Spleen (tissue), 11 donors: ENCODE measurements around the gene DAB2IP. TPM values are rescaled to one million over a fixed set of nuclear protein-coding genes. Genes with fewer than 3 reads are reported as not detected.
A peak's percentile ranks its signal among the peaks of the same experiment; 100 is the strongest.

Source experiments
- DNase-seq: peaks from one replicate; pipeline ENCODE4 v3.0.0-alpha.2; 2020
- H3K27ac ChIP-seq, 8 donors: fragments of 200-600 bp; sonication (generic) in 7 of 8; 1 replicate in 4 of 8; 2 replicates in 4 of 8; pipeline versions ENCODE4 v1.5.0 to v1.8.0; 2016 to 2021; ENCODE audit warnings: inconsistent platforms in 4 of 8, mild to moderate bottlenecking in 4 of 8, moderate library complexity in 1 of 8
- H3K27me3 ChIP-seq, 7 donors: fragments of 200-600 bp; sonication (generic) in 6 of 7; replicated peaks in 1 of 7; 1 replicate in 4 of 7; 2 replicates in 3 of 7; pipeline versions ENCODE4 v1.5.0 to v1.8.0; 2016 to 2021; ENCODE audit warnings: inconsistent platforms in 3 of 7, mild to moderate bottlenecking in 1 of 7
- H3K36me3 ChIP-seq, 6 donors: fragments of 200-600 bp; sonication (generic) in 5 of 6; 1 replicate in 4 of 6; 2 replicates in 2 of 6; pipeline versions ENCODE4 v1.5.0 to v1.8.0; 2016 to 2021; ENCODE audit warnings: inconsistent platforms in 2 of 6
- H3K4me1 ChIP-seq, 6 donors: fragments of 200-600 bp; sonication (generic) in 5 of 6; 1 replicate in 3 of 6; 2 replicates in 3 of 6; pipeline versions ENCODE4 v1.5.0 to v1.8.0; 2016 to 2021; ENCODE audit warnings: inconsistent platforms in 3 of 6
- H3K4me3 ChIP-seq, 8 donors: fragments of 200-600 bp; sonication (generic) in 7 of 8; 1 replicate in 4 of 8; 2 replicates in 4 of 8; pipeline versions ENCODE4 v1.5.0 to v1.8.0; 2016 to 2021; ENCODE audit warnings: inconsistent platforms in 4 of 8, mild to moderate bottlenecking in 4 of 8, moderate library complexity in 2 of 8
- H3K9me3 ChIP-seq, 8 donors: fragments of 200-600 bp; sonication (generic) in 7 of 8; 1 replicate in 4 of 8; 2 replicates in 4 of 8; pipeline versions ENCODE4 v1.5.0 to v1.8.0; 2016 to 2021; ENCODE audit warnings: inconsistent platforms in 4 of 8
- CTCF ChIP-seq, 11 experiments: fragments of 200-600 bp in 7 of 11; fragments of 450-650 bp in 4 of 11; sonication (generic) in 4 of 11; IDR thresholded peaks in 8 of 11; conservative IDR thresholded peaks in 3 of 11; 1 replicate in 7 of 11; 2 replicates in 4 of 11; pipeline versions ENCODE4 v1.4.0 to v1.8.0; 2016 to 2021; ENCODE audit warnings: antibody characterized with exemption in 11 of 11, inconsistent platforms in 4 of 11, mild to moderate bottlenecking in 1 of 11
- POLR2A ChIP-seq, 3 donors: fragments of 450-650 bp; IDR thresholded peaks; one replicate each; pipeline ENCODE4 v1.5.1; 2017; ENCODE audit warnings: antibody characterized with exemption in 3 of 3, mild to moderate bottlenecking in 1 of 3
- POLR2AphosphoS5 ChIP-seq, 3 donors: sonication (generic); formaldehyde crosslinking; IDR thresholded peaks; one replicate each; pipeline ENCODE4 v1.5.1; 2017; ENCODE audit warnings: antibody characterized with exemption in 3 of 3
- WGBS, 5 donors: extraction: QIAGEN DNeasy Blood & Tissue Kit in 3 of 5; methylation state at CpG; one replicate each; pipeline versions ENCODE4 v1.1.5 to v1.1.7; 2013 to 2018; 5-methylcytosine and 5-hydroxymethylcytosine counted together
- intact Hi-C: fragments of 100-400 bp; cut with DNase I; formaldehyde crosslinking; loops from one replicate; pipeline ENCODE4 v1.15.0; 2023; ENCODE audit warnings: low total_unique reads
- polyA plus RNA-seq, 3 donors: library from polyadenylated mRNA; stranded (reverse); fragments of 200-250 nt; gene quantifications; one replicate each; pipeline ENCODE4 v1.2.1, GENCODE V29; 2013
- total RNA-seq, 7 donors: library from RNA; depleted of rRNA in 3 of 7; stranded (reverse); fragments of >200 nt in 3 of 7; fragmentation: NEBNext Ultra II Directional in 4 of 7; extraction: Animal tissue kit (Norgen Biotek cat#: 25700) in 4 of 7; gene quantifications; one replicate each; pipeline versions ENCODE4 v1.1.0 to v1.2.1, GENCODE V29; 2016 to 2021
- donor health status: healthy with polysubstance abuse.
- donor health status: DM: no; HTN: no; CAD: no; lungs with moderate emphysema.
- donor health status: DM: no; HTN: no; CAD: no.
- donor health status: Bipolar disorder and iron deficiency.
- donor health status: healthy.
- donor health status: DM: no; HTN: no; CAD: no.
- donor health status: DM: yes; HTN: yes; CAD: no.

Gene DAB2IP
- total and polyA plus RNA-seq, 10 donors = 5.0 to 83.0 (median 38.1) TPM

- H3K4me3 ChIP-seq = no peak overlapping the region
- H3K27ac ChIP-seq = no peak overlapping the region
- H3K9me3 ChIP-seq = no peaks in the 10 kb centered on the region
- DNase-seq = no peak
- 76 to 100% (median 87%) methylated on average over 1 of the region's 1 CpG for WGBS, 5 donors
- H3K36me3 ChIP-seq = peaks cover 0 to 3% (median 0%) of the 10 kb centered on the region in 6 donors
- H3K4me1 ChIP-seq = peaks cover 0 to 12% (median 0%) of the 10 kb centered on the region in 6 donors
- TF ChIP-seq CTCF (IDR thresholded peaks at IDR 0.05 in 8 of 11, conservative IDR thresholded peaks at IDR 0.05 in 3 of 11) = no peak
- no peak for TF ChIP-seq POLR2AphosphoS5 (IDR thresholded peaks at IDR 0.05)
- no peak for TF ChIP-seq POLR2A (IDR thresholded peaks at IDR 0.05)
- H3K27me3 ChIP-seq = peaks cover 0 to 17% (median 0%) of the 10 kb centered on the region in 7 donors
- intact Hi-C loops = loop anchor here (10.0 kb wide), 1 partner anchor 139 kb away; no protein-coding TSS in a partner anchor
Observed at GRCh38 chr9:121683652-121684051, 32.2 kb downstream of the DAB2IP start.

- Histone ChIP-seq H3K4me1 (peaks cover 0 to 12% (median 0%) of the 10 kb centered on the region in 6 donors), H3K27me3 (peaks cover 0 to 17% (median 0%) of the 10 kb centered on the region in 7 donors), H3K4me3 (no peak overlapping the region), H3K27ac (no peak overlapping the region), H3K9me3 (no peaks in the 10 kb centered on the region), H3K36me3 (no peaks in the 10 kb centered on the region)
- peak; percentile 78 for DNase-seq
- 62 to 74% (median 63%) methylated on average over 17 to 19 of the region's 19 CpGs for WGBS, 5 donors
- intact Hi-C loops = loop anchor here (10.0 kb wide), 1 partner anchor 140 kb away; no protein-coding TSS in a partner anchor
- TF ChIP-seq CTCF (IDR thresholded peaks at IDR 0.05 in 8 of 11, conservative IDR thresholded peaks at IDR 0.05 in 3 of 11) (peak; percentile 17 to 79 (median 57)), POLR2AphosphoS5 (IDR thresholded peaks at IDR 0.05) (no peak), POLR2A (IDR thresholded peaks at IDR 0.05) (no peak)
Observed at GRCh38 chr9:121684381-121685145, 33.1 kb downstream of the DAB2IP start.

GRCh38 chr9:121685146-121685794, 33.8 kb downstream of the DAB2IP start:
- TF ChIP-seq POLR2AphosphoS5 (IDR thresholded peaks at IDR 0.05) = no peak
- TF ChIP-seq CTCF (IDR thresholded peaks at IDR 0.05 in 8 of 11, conservative IDR thresholded peaks at IDR 0.05 in 3 of 11) = no peak
- no peak for TF ChIP-seq POLR2A (IDR thresholded peaks at IDR 0.05)

More at GRCh38 chr9:121685146-121685794, 33.8 kb downstream of the DAB2IP start:
- intact Hi-C loops = loop anchor here (10.0 kb wide), 1 partner anchor 140 kb away; no protein-coding TSS in a partner anchor
- H3K4me1 ChIP-seq = peaks cover 0 to 12% (median 0%) of the 10 kb centered on the region in 6 donors
- peaks cover 0 to 17% (median 0%) of the 10 kb centered on the region in 7 donors for H3K27me3 ChIP-seq
- peak; percentile 52 for DNase-seq
- 79 to 91% (median 86%) methylated on average over 14 of the region's 14 CpGs for WGBS, 5 donors
- no peaks in the 10 kb centered on the region for H3K36me3 ChIP-seq
- no peak overlapping the region for H3K27ac ChIP-seq
- H3K4me3 ChIP-seq = no peak overlapping the region
- H3K9me3 ChIP-seq = no peaks in the 10 kb centered on the region
